HEK293T (cell line): ENCODE data around the gene MYH10.

Source experiments
- FOXA1 ChIP-seq: fragments of 450-650 bp; IDR thresholded peaks from 2 replicates; pipeline ENCODE4 v1.6.1; 2016; ENCODE audit warnings: mild to moderate bottlenecking
- L3MBTL2 ChIP-seq: fragments of 450-650 bp; conservative IDR thresholded peaks from 2 replicates; pipeline ENCODE4 v1.6.1; 2016; ENCODE audit warnings: mild to moderate bottlenecking
- SP1 ChIP-seq: fragments of 450-650 bp; IDR thresholded peaks from 2 replicates; pipeline ENCODE4 v1.6.1; 2017

- no peak for TF ChIP-seq FOXA1
- no peak for TF ChIP-seq SP1
- no peak for TF ChIP-seq L3MBTL2
These were observed 163.0 kb downstream of the MYH10 start for GRCh38 chr17:8467527-8467926.
